ENCODE measurements around the gene AQP1. TPM values are rescaled to one million over a fixed set of nuclear protein-coding genes. Genes with fewer than 3 reads are reported as not detected.

The AQP1 gene
- total and polyA plus RNA-seq, 2 donors (not counting 1 experiment from before 2014, with no cell fraction given) = not detected

DNA sequence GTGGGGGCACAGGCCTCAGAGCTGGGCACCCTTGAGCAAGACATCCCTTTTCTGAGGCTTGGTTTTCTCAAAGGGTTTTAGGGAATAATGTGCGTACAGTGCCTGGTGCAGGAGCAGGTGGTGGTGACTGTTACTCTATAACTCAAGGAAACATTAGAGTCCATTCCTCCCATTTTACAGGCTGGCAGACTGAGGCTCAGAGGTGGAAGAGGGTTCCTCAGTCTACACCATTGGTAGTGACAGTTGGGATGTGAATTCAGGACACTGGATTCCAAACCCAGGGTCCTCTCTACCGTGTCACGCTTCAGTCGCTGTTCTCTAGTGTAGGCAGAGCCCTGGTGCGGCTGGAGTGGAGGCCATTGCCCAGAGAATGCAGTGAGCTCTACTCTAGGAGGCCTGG is 40.0 kb upstream of the AQP1 start:
- Mint-ChIP-seq H3K4me1 (no peaks in the 10 kb centered on the region), H3K4me3 (no peak overlapping the region), H3K27ac (no peak overlapping the region), H3K27me3 (no peaks in the 10 kb centered on the region), H3K9me3 (ENCODE audit: insufficient read depth) (no peaks in the 10 kb centered on the region)
- 98% methylated on average over 4 of the region's 5 CpGs for WGBS (ENCODE audit: insufficient coverage)
- no peak for ATAC-seq (ENCODE audit: low read depth)
- no peaks in the 10 kb centered on the region for H3K79me2 ChIP-seq (ENCODE audit: control insufficient read depth, insufficient read depth, low read length)
- no peak for DNase-seq
- intact Hi-C loops (cut with micrococcal nuclease) = no loop called here
- no peak overlapping the region for H3K4me2 ChIP-seq (replicated peaks; ENCODE audit: low read depth, low read length, poor library complexity, severe bottlenecking)
- peaks cover 0 to 3% (median 0%) of the 10 kb centered on the region in 3 donors for H3K9me3 ChIP-seq (ENCODE audit: control extremely low read depth in 1 of 3, control insufficient read depth in 2 of 3, insufficient read depth in 1 of 3, low read length in 2 of 3)
- no peak for TF ChIP-seq EZH2 (IDR thresholded peaks at IDR 0.05; ENCODE audit: borderline replicate concordance, insufficient read depth, low read depth, low read length, poor library complexity, severe bottlenecking)
- TF ChIP-seq, protein P1, sequence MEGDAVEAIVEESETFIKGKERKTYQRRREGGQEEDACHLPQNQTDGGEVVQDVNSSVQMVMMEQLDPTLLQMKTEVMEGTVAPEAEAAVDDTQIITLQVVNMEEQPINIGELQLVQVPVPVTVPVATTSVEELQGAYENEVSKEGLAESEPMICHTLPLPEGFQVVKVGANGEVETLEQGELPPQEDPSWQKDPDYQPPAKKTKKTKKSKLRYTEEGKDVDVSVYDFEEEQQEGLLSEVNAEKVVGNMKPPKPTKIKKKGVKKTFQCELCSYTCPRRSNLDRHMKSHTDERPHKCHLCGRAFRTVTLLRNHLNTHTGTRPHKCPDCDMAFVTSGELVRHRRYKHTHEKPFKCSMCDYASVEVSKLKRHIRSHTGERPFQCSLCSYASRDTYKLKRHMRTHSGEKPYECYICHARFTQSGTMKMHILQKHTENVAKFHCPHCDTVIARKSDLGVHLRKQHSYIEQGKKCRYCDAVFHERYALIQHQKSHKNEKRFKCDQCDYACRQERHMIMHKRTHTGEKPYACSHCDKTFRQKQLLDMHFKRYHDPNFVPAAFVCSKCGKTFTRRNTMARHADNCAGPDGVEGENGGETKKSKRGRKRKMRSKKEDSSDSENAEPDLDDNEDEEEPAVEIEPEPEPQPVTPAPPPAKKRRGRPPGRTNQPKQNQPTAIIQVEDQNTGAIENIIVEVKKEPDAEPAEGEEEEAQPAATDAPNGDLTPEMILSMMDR (IDR thresholded peaks at IDR 0.05) = no peak
- H3K27me3 ChIP-seq (replicated peaks in 1 of 4; ENCODE audit: control extremely low read depth in 1 of 4, control insufficient read depth in 3 of 4, insufficient read depth in 4 of 4, low read length in 3 of 4) = no peaks in the 10 kb centered on the region
- H3K4me1 ChIP-seq (ENCODE audit: control insufficient read depth in 2 of 2, insufficient read depth in 2 of 2, low read length in 2 of 2) = no peaks in the 10 kb centered on the region
- ChIA-PET CTCF (no interaction called here), POLR2A (no interaction called here)
- H3K4me3 ChIP-seq (ENCODE audit: control extremely low read depth in 1 of 5, extremely low read depth in 1 of 5, insufficient read depth in 1 of 5, low read depth in 2 of 5, low read length in 4 of 5) = no peak overlapping the region
- no peak overlapping the region for H3K27ac ChIP-seq (ENCODE audit: low read length in 2 of 2)
- no peak overlapping the region for H3K9ac ChIP-seq (ENCODE audit: low read length)
- H3K36me3 ChIP-seq (replicated peaks in 1 of 2; ENCODE audit: control extremely low read depth in 1 of 2, control insufficient read depth in 1 of 2, extremely low read depth in 1 of 2, insufficient read depth in 2 of 2, low read length in 1 of 2) = no peaks in the 10 kb centered on the region
- no peak overlapping the region for H2AFZ ChIP-seq (ENCODE audit: insufficient read depth, low read depth, low read length, poor library complexity, severe bottlenecking)
- no peaks in the 10 kb centered on the region for H4K20me1 ChIP-seq (ENCODE audit: control insufficient read depth, insufficient read depth, low read length, poor library complexity, severe bottlenecking)

DNA sequence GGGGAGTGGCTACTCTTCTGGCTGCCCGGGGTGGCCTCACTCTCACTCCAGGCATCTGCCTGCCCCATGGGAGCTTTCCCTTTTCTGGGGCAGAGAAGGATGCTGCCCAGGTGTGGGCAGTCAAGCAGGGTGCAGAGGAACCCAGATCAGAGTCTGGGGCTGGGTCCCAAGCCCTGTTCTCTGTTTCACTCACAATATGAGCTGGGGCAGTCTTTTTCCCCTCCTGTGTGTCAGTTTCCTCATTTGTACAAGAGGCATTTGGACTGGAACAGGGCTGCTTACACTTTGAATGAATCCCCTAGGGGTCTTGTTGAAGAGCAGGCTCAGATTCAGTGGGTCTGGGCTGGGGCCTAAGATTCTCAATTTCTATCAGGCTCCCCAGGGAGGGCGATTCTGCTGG is 38.4 kb upstream of the AQP1 start:
- no peak for DNase-seq
- Histone ChIP-seq H3K4me3 (ENCODE audit: control extremely low read depth in 1 of 5, extremely low read depth in 1 of 5, insufficient read depth in 1 of 5, low read depth in 2 of 5, low read length in 4 of 5) (no peak overlapping the region), H2AFZ (ENCODE audit: insufficient read depth, low read depth, low read length, poor library complexity, severe bottlenecking) (no peak overlapping the region), H4K20me1 (ENCODE audit: control insufficient read depth, insufficient read depth, low read length, poor library complexity, severe bottlenecking) (no peaks in the 10 kb centered on the region), H3K27ac (ENCODE audit: low read length in 2 of 2) (no peak overlapping the region), H3K27me3 (replicated peaks in 1 of 4; ENCODE audit: control extremely low read depth in 1 of 4, control insufficient read depth in 3 of 4, insufficient read depth in 4 of 4, low read length in 3 of 4) (no peaks in the 10 kb centered on the region), H3K79me2 (ENCODE audit: control insufficient read depth, insufficient read depth, low read length) (no peaks in the 10 kb centered on the region), H3K36me3 (replicated peaks in 1 of 2; ENCODE audit: control extremely low read depth in 1 of 2, control insufficient read depth in 1 of 2, extremely low read depth in 1 of 2, insufficient read depth in 2 of 2, low read length in 1 of 2) (no peaks in the 10 kb centered on the region), H3K4me1 (ENCODE audit: control insufficient read depth in 2 of 2, insufficient read depth in 2 of 2, low read length in 2 of 2) (no peaks in the 10 kb centered on the region), H3K9ac (ENCODE audit: low read length) (no peak overlapping the region), H3K4me2 (replicated peaks; ENCODE audit: low read depth, low read length, poor library complexity, severe bottlenecking) (no peak overlapping the region), H3K9me3 (ENCODE audit: control extremely low read depth in 1 of 3, control insufficient read depth in 2 of 3, insufficient read depth in 1 of 3, low read length in 2 of 3) (peaks cover 0 to 3% (median 0%) of the 10 kb centered on the region in 3 donors)
- CTCF ChIA-PET = no interaction called here
- WGBS (ENCODE audit: insufficient coverage) = 87% methylated on average over 2 of the region's 2 CpGs
- POLR2A ChIA-PET = no interaction called here
- H3K4me3 Mint-ChIP-seq = no peak overlapping the region
- ATAC-seq (ENCODE audit: low read depth) = no peak
- H3K27ac Mint-ChIP-seq = no peak overlapping the region
- no peaks in the 10 kb centered on the region for H3K9me3 Mint-ChIP-seq (ENCODE audit: insufficient read depth)
- H3K4me1 Mint-ChIP-seq = no peaks in the 10 kb centered on the region
- no peaks in the 10 kb centered on the region for H3K27me3 Mint-ChIP-seq
- intact Hi-C loops (cut with micrococcal nuclease) = no loop called here
- no peak for TF ChIP-seq EZH2 (IDR thresholded peaks at IDR 0.05; ENCODE audit: borderline replicate concordance, insufficient read depth, low read depth, low read length, poor library complexity, severe bottlenecking)
- TF ChIP-seq, protein P1 (IDR thresholded peaks at IDR 0.05) = no peak
